GM20000 (cell line): ENCODE data around the gene TREX2.

Experiments
- DNase-seq: peaks from one replicate; pipeline ENCODE4 v3.0.0; 2012; ENCODE audit warnings: low spot score
- CTCF ChIP-seq: IDR thresholded peaks from 2 replicates; pipeline ENCODE4 v1.5.1; 2012; ENCODE audit warnings: mild to moderate bottlenecking, control low read depth; ENCODE audit errors: extremely low read depth, missing control alignments

The TREX2 gene

DNA sequence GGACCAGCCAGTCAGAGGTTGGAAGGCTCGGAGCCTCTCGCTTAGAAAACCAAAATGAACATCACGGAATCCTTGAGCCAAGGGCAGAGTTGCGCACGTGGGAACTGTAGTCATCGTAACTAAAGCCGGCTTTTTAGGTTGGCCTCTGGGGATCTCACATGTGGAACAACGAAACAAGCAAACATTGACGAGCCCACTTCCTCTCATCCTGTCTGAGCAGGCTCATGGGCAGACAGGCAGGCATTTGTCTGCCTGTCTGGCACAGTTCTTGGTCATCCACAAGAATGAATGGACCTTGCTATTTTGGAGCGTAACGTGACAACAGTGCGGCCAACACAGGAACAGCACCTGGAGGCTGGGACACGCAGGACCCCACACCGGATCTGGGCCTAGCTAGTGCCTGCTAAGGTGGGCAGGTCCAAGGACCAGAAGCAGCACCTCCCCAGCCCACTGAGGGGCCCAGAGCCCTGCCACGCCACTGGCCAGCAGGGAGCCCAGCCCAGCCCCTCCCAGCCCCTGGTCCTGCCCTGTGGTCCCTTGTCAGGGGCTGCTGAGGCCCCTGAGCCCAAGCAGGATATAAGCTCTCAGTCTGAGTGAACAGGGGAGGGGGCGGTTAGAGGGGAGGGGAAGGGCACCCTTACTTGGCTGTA lies 9.2 kb upstream of the TREX2 start:
- TF ChIP-seq CTCF: no peak
- no peak for DNase-seq

DNA sequence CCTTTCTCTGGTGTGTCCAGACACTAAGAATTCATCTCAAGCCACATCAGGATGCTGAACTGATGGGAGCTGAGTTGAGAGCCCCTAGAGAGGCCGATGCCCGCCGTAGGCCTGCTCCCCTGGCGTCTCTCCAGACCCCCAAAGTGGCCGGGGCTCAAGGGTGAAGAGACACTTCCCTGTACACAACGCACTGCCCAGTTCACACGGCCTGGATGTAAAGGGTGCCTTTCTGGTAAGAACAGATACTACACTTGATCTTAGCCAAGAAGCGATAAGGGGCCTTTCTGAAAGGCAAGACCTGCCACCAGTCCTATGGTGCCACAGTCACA lies 5.1 kb upstream of the TREX2 start:
- no peak for DNase-seq
- no peak for TF ChIP-seq CTCF

DNA sequence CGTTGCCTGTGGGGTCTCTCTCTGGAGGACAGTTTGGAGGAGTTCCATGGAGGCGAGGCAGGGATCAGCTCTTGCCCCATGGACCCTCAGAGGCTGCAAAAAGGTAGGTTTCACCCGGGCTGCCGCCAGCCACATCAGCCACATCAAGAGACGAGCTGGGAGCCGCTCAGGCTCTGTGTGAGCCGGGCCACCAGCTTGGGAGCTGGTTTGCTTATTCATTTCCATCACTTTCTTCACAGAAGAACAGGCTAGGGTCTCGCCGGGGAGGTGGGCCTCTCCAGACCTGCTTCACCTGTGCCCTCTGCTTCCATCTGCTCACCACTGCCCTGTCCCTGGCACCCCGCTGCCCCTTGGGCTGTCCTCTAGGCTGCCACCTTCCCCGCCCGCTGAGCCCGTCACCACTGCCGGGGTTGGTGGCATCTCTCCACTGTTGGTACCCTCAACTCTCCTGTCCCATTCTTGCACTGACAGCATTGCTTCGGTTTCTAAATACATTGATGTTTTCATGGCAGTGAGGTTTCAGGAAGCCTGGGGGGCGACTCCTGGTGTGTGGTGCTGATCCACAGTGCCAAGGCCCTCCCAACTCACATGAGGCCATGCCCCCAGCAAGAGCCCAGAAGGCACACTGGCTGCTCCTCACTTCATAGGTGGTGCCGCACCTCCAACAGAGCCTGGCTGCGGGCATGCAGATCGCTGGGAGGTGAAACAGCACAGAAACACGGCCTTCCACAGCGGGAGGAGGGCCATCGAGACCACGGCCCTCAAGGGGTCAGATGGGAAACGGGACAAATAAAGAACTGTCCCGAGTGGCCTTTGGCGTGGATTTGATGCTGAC lies 4.5 kb upstream of the TREX2 start:
- no peak for TF ChIP-seq CTCF
- DNase-seq: no peak

GRCh38 chrX:153449368-153450113 lies 3.7 kb upstream of the TREX2 start:
- TF ChIP-seq CTCF: no peak
- DNase-seq: no peak

DNA sequence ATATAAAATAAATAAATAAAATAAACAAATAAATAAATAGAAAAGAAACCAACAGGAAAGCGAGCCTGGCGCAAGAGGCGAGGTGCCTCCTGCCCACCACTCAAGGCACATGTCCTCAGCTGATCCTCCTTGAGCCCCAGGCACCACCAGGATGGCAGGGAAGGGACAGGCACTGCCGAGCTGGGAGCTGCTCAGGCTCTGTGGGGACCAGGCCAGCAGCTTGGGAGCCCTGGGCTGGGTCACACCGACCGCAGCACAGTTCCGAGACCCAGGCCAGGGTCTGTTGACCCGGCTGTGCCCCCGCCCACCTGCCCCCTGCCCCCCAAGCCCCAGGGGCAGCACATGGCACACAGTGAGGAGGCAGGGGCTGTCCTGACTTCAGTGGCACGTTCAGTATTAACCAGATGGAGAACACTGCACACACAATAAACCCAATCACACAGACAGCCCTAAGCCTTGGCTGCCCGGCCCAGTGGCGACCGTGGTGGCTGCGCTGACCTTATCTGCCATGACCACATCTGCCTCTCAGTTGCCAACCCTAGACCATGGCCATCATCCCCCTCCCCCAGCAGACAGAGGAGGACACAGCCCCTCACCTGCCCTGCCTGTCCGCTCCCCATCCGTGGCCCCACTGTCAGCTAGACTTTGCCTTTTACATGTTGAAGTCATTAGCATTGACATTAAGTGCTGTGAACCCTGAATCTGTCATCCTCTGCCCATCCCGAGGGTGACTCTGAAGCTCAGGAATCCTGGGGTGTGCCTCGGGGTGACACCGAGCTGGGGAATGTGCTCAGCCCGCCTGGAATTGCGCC lies 2.9 kb upstream of the TREX2 start:
- TF ChIP-seq CTCF: no peak
- DNase-seq: no peak

- no peak for DNase-seq
- TF ChIP-seq CTCF: no peak
Observed at GRCh38 chrX:153447581-153447960, 1.7 kb upstream of the TREX2 start.
